Measurements from ENCODE around the gene TRIM36.

- no peak for TF ChIP-seq EZH2phosphoT487 (IDR thresholded peaks at IDR 0.05; ENCODE audit: borderline replicate concordance)
- no peak for TF ChIP-seq CTCF (IDR thresholded peaks at IDR 0.05 in 2 of 3, conservative IDR thresholded peaks at IDR 0.05 in 1 of 3; ENCODE audit: borderline replicate concordance in 1 of 3, insufficient read depth in 1 of 3, low read depth in 2 of 3, low read length in 2 of 3)
- no peak for TF ChIP-seq POLR2A (IDR thresholded peaks at IDR 0.05; ENCODE audit: borderline replicate concordance, extremely low read depth, insufficient read depth, insufficient read length)
- TF ChIP-seq ZBTB33 (IDR thresholded peaks at IDR 0.05; ENCODE audit: extremely low read depth, insufficient replicate concordance, low read length) = no peak
- no peak for TF ChIP-seq POLR2AphosphoS5 (IDR thresholded peaks at IDR 0.05; ENCODE audit: low read depth, low read length)
- no peak for TF ChIP-seq MAX (IDR thresholded peaks at IDR 0.05)
- no peak for TF ChIP-seq RAD21 (IDR thresholded peaks at IDR 0.05; ENCODE audit: low read depth)
- TF ChIP-seq CEBPB (IDR thresholded peaks at IDR 0.05; ENCODE audit: low read depth) = no peak
These were observed 20.7 kb upstream of the TRIM36 start for GRCh38 chr5:115190388-115190787.
